ENCODE data around the gene KPRP.

- TF ChIP-seq EZH2 (IDR thresholded peaks at IDR 0.05; ENCODE audit: insufficient read depth, poor library complexity, severe bottlenecking): no peak
- no peak for TF ChIP-seq EZH2phosphoT487 (IDR thresholded peaks at IDR 0.05; ENCODE audit: insufficient read depth, low read depth)
Observed at GRCh38 chr1:152801333-152801732, 43.5 kb downstream of the KPRP start.
